T-helper 2 cell (primary cell): ENCODE results near the gene GAB1.

Source experiments
- DNase-seq, 5 experiments: peaks; one replicate each; pipeline versions ENCODE4 v3.0.0 to v3.0.0-alpha.2; 2012 to 2022

The GAB1 gene

DNA sequence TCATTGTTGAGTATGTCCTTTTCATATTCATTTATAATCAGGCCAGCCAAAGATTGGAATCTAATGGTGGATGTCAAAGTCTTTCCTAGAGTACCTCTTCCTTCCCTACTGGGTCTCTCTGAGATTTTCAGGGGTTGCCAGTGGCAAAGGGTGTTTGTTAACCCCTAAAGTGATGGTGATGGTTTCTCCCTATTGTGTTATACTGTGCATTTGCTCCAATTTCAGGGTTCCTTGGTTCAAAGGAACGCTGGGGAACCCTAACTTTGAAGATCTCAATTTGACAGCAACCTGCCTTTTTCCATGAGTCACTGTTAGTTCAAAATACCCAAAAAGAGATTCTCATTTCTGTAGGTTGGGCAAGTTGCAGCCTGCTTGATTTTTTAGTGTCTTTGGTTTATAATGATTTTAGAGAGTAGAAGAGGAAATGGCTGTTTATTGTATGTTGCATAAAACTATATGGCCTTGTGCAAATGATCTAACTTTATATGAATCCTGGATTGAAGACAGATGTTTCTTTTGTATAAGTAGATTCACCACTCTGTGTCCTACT lies 23.0 kb downstream of the GAB1 start:
- peak in 1 of 5 experiments; percentile 15 for DNase-seq

DNA sequence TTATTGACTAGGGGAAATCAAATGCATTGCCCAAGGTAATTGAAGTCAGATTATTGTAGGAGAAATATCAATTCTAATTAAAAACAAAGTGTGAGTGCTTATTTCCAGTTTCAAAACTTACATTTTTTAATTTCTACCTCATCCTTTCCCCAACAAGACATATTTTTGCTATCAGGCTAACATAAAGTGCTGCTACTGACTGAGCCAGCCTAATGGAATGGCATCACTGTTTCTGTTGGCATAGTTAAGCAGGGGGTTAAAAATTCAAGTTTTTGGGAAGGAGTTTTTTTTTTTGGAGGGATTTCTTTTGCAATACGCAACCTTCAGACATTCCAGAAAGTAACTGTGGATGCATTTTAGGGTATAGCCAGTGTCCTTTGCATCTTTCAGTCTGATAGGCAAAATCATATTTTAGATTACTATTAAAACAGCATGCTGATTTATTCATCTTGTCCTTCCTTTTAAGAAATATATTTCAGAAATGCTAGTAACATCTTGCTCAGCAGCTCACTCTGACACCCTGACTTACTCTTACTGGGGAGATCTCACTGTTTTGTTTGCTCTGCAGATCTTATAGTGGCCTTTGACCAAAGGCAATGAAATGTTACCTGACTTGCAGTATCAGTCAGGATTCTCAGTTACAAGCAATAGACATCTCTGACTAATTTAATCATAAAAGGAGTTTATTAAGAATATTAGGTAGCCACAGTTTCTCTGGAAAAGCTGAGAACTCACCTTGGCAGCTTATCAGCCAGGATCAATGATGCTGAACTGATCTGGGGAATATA lies 24.4 kb downstream of the GAB1 start:
- no peak for DNase-seq

DNA sequence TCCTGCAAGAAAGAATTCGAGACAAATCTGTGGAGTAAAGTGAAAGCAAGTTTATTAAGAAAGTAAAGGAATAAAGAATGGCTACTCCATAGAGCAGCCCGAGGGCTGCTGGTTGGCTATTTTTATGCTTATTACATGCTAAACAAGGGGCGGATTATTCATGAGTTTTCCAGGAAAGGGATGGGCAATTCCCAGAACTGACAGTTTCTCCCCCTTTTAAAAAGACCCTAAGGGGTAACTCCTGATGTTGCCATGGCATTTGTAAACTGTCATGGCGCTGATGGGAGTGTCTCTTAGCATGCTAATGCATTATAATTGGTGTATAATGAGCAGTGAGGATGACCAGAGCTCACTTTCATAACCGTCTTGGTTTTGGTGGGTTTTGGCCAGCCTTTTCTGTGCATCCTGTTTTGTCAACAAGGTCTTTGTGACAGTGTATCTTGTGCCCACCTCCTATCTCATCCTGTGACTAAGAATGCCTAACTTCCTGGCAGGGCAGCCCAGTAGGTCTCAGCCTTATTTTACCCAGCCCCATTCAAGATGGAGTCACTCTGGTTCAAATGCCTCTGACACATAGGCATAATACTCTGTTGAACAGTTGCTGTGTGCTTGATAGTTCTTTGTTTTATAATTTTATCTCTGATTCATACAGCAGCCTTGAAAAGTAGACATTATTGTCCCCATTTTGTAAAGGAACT lies 25.8 kb downstream of the GAB1 start:
- no peak for DNase-seq

DNA sequence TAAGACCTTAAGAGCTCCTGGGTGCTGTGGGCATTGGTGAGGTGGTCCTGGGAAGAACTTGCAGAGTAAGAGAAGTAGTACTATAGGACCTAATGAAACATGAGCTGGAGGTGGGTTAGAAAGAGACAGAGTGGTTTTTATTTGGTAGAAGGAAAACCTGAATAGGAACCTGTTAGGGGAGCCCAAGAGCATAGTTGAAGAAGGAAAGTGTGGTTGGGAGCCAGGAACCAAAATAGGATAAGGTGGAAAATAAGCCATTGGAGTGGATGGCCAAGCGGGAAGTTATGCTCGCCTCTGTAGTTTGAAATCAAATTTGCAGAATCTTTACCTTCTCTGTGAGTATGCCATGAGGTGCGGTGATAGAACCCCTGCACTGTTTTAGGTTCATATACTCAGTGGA lies 26.7 kb downstream of the GAB1 start:
- no peak for DNase-seq

DNA sequence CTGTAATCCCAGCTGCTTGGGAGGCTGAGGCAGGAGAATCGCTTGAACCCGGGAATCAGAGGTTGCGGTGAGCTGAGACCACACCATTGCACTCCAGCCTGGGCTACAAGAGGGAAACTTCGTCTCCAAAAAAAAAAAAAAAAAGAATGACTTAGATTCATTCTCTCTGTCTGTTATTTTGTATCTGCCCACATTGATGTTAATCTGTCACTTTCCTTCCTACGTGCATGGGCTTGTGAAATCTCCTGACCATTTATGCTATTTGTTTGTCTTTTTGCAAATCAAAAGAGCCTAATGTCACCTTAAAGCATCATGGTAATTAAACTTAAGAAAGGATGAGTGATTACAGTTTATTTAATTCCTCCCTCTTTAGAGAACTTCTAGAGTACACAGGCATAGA lies 27.4 kb downstream of the GAB1 start:
- no peak for DNase-seq

DNA sequence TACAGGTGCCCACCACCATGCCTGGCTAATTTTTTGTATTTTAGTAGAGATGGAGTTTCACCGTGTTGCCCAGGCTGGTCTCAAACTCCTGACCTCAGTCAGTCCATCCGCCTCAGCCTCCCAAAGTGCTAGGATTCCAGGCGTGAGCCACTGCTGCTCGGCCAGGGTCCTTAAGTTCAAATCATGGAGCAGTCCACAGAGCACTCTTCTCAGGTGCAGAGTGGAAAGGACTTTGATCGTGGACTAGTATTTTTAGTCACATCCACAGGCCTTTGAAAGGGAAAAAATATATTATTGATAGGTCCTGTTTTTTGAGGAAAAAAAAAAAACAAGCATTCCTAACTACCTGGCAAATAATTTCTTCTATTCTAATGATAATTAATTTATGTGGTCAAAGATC lies 31.2 kb downstream of the GAB1 start:
- DNase-seq, result no peak

DNA sequence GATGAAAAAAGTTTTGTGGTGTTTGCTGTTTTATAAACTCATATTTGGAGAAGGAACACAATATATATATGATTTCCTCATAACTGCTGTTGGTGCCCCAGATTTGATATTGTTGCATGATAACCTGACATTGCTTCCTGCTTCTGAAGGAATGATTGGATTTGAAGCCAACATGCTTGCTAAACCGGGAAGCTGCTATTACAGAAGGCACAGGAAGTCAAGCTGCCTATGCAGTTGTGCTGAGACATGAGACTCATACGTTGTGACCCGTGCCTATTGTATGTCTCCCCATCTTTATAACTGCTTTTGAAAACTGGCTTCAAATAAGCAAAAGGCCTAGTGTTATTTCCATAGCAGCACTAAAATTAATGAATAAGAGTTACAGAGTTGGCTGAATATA lies 32.9 kb downstream of the GAB1 start:
- no peak for DNase-seq

DNA sequence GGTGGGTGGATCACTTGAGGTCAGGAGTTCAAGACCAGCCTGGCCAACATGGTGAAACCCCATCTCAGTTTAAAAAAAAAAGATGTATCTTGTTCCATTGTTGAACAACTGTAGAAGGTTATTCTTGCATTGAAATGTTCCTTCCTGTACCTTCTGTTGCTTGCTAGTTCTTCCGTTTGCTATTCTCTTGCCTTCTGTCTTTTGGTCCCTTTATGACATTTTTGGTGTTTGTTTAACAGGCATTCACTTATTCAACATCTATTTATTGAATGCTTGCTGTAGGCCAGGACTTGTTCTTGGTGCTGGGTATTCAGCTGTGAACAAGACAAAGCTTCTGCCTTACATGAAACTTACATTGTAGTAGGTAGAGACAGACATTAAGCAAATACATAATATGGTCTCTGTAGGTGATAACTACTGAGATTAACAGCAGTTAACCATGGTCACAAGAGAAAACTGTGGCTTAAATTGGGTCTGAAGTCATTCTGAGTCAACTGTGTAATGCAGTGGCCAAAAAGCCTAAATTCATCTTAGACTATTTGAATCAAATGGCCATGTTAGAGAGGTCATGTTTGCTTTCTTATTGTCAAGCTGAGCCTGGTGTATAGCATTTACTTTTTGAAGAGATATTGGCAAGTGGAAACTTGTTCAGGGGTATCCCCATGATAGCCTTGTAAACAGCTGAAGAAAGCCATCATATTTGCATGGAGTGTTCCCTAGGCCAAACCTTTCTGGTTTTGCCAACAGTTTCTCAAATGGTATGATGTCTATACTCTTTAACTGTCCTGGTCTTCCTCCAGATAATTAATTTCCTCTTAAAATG lies 35.6 kb downstream of the GAB1 start:
- no peak for DNase-seq

DNA sequence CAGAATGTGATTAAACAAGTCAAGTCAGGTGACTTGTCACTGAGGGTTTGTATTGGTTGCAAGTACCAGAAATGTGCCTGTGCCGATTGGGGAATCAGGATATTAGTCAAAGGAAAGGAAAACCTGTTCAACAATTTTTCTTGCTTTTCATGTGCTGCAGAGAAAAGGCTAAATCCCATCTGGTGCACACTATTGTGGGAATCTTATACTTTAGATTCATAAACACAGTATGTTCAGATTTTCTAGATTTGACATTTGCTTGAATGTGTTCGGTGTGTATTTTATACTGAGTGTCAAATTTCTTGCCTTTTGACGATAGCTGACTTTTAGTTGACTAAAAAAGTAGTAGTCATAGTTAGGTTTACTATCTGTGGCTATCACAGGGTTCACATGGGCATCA lies 37.6 kb downstream of the GAB1 start:
- no peak for DNase-seq

DNA sequence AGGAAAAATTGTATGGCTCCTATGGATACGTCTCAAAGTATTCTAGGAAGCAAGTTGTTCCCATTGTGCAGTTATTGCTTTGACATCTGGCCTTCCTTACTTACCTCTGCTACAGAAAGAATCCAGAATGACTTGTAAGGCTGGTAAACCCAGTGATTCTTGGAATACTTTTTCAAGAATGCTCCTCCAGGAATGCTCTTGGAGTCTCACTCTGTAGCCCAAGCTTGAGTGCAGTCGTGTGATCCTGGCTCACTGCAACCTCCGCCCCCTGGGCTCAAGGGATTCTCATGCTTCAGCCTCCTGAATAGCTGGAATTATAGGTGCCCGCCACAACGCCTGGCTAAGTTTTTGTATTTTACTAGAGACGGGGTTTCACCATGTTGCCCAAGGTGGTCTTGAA lies 38.1 kb downstream of the GAB1 start:
- DNase-seq, result no peak

DNA sequence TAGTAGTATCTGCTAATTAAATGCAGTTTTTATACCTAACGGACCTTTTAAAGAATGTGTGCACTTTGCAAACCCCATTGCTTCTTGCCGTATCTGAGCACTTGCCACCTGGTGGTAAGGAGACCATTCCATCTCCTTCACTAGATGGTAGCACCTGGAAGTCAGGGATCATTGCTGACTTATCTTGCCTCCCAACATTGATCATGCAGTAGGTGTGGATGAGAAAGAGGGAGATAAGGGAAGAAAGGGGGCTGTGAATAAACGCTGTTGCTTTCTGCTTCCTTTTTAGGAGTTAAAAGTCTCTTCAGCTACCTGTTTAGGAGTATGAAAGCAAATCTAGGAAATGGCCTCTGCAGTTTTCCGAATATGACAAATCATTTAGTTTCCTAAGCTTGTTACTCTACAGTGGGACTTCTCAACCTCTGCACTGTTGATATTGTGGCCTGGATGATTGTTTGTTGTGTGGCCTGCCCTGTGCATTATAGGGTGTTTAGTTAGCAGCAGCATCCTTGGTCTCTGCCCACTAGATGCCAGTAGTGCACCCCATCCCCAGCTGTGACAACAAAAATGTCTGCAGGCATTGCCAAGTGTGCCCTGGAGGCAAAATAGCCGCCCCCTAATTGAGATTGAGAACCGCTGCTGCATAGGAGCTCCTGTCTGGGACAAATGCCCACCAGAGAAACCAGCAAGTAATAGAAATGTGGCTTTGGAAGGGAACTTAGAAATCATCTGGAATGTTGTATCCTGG lies 38.8 kb downstream of the GAB1 start:
- DNase-seq, result peak in 1 of 5 experiments; percentile 35

DNA sequence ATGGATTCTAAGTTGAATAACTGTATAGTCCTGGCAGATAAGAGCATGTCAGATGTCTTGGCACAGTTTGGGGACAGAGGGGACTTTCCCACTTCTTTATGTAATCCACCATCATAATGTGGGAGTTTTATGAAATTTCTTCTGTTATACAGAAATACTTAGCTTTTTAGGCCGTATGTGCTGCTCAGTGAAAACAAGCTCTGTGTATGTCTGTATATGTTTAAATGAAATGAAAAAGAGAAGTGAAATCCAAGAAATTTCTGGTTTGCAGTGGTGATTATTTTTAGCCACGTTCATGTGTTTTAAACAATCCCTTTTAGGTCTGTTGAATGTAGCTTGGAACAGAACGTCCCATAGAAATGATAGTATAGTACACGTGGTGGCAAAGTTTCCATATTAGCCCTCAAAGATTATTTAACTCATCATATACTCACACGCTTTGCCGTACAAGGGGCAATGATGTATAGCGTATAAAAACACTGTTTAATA lies 41.0 kb downstream of the GAB1 start:
- DNase-seq, result no peak

DNA sequence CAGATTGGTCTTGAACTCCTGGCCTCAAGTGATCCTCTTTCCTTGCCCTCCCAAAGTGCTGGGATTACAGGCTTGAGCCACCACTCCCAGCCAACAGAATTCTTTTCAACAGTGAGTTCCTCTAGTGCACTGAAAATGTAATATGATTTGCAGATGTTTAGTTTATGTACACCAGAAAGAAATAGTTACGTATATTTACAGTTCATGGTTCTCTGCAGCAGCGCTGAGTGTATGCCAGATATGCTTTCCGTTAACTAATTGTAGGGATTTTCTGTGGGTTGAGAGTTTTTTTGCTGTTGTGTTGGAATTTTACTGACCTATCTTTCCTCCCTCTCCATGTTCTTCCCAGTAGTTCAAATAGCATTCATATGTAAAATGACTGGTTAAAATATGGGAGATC lies 44.0 kb downstream of the GAB1 start:
- DNase-seq, result no peak

DNA sequence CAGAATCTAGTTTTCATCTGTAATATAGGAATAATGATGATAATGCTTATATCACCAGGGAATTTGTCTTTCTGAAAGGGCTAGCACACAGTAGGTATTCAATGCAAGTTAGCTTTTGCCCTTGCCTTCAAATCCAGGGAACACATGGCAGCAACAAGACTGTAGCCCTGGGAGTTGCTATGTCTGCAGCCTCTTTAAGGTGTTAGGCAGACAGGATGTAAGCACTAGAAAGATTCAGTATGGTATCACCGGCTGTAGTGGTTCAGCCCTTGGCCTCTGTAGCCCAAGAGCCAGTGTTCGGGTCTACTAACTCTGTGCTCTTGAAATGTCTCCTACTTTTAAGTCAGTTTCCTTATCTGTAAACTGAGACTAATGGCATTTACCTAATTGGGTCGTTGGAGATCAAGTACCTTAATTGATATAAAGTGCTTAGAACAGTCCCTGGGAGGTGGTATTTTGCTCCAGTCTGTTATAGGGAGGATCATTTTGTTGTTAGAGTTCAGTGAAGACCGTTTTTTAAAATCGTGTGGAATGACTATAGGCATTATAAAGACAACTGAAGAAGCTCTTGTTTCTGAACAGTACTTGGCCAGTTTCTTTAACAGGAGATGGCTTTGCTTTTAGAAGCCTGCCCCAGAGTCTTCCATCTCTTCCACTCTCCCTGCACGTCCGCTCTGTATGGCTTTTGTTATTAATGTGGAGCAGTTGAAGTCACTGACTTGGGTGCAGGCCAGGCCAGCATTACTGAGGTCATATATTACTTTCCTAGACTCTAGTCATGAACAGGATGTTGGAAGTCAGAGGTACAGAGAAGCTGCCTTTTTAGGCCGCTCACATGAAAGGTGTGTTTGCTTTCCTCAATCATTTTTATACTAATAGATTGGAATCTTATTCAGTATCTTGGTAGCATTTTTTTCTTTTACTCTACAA lies 44.8 kb downstream of the GAB1 start:
- no peak for DNase-seq

DNA sequence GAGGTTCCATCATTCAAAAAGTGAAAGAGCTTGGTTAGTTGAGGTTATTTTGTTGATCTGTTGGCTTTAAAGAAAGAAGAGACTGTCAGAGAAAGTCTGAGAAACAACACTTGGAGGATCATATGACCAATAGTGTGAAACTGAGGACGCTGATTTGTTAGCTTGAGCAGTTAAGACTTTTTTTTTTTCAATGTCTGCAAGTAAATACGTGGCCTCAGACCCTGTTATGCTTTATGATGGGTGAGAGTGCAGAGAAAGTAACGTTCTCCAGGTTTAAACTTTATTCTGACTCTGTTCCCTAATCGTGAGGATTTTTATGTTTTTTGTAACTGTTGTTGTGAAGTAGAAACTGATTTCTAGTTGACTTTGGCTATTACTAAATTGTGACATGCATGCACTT lies 45.9 kb downstream of the GAB1 start:
- no peak for DNase-seq

DNA sequence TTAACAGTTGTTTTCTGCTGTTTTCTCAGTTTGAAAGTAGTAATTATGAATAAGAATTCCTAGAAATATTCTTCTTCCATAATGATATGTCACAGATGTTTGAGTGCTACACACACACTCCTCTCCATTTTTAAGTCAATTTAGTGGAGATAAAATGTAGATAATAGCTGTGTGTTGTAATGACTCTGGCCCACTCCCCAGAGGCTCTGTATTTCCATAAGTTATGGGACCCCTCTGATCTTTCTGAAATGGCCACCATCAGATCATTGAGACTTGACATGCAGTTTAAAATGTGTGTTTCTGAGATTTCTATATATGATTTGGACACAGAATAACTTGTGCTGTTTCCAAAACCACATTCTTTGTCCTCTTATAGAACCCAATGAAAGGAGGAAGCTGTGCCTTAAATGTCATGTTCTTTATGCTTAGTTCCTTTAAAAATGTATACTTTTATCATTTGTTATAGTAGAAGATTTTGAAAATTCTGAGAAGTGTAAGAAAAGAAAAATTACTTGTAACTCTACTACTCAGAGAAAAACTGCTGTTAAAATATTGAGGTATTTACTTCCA lies 46.4 kb downstream of the GAB1 start:
- no peak for DNase-seq

DNA sequence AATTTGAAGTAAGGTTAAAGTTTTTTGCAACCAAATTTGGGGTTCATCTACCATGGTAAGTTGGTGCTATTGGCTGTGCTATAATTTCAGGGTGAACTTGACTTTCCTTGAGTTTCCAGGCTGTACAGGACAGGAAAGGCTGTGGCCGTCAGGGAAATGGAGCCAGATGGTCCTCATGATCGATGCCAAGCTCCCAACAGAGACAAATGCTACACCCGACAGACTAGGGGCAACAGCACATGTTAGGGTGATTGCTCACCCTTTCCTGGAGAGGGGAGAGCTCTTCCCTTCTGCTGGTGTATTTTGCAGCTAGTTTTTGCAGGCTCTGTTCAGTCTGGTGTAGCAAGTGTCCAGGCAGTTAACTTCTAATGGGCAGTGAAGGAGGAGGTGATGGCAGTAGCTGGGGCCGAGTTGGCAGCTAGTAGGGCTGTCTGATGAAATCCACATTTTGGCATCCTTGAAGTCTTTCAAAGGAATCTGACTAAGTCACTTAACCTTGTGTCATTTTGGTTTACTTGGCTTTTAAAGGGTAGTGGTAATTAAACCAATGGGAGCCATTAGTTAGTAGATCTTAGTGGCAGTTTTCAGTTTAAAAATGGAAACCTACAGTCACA lies 47.8 kb downstream of the GAB1 start:
- DNase-seq, result no peak

DNA sequence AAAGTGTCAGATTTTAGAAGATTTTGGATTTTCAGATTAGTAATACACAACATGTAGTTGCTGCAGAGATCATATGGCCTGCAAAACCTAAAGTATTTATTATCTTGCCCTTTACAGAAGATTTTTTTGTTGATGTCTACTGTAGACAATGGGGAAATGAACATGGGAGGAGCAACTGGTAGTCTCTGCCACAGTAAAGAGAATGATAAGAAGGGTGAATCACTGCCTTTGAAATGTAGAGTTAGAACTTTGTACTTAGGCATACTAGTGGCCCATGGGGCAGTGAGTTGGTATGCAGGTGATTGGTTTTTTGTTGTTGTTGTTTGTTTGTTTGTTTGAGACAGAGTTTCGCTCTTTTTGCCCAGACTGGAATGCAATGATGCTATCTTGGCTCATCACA lies 50.1 kb downstream of the GAB1 start:
- no peak for DNase-seq

DNA sequence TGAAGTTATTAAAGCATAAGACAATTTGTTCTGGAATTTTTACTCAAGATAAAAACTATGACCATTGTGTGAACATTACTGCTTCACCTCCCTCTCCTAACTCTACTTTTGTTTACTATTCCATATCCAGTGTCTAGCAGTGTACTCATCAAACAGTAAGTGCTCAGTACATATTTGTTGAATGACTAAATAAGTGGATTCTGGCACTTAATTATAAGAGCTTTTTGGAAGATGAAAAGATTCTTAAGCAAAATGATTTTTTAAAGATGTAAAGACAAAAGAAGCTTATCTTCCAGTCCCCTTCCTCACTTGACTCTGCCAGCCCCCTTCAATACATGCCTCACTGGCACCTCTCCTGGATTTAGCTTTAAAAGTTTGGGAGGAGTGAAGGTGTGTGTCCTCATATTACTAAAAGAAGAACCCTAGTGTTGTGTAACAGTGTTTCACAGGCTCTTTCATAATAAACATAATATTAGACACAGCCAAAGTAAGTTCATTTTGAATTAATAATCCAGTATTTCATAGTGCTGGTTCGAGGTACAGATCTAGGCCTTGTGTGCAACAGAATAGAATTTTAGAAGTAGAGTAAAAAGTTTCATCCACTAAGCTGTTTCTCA lies 53.0 kb downstream of the GAB1 start:
- DNase-seq, result no peak

DNA sequence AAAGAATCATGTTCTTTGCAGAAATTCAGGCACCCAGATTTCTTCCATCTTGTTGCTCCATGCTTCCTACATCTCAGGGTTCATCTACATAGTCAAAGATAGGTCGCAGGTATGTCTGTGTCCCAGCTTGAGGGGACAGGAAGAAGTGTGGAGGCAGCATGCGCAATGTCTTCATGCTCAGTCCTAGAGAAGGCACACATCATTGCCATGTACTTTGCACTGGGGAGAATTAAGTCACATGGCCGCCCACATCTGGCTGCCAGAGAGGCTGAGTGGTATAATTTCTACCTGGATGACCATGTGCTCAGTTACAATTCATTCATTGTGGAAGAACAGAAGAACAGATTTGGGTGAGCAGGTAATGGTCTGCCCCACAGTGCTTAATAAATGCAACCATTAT lies 54.1 kb downstream of the GAB1 start:
- DNase-seq, result no peak
